ENCODE results near the gene PHLDB1. TPM values are rescaled to one million over a fixed set of nuclear protein-coding genes. Genes with fewer than 3 reads are reported as not detected.

The PHLDB1 gene
- total RNA-seq, 1 experiment from 2014 or later = 122 TPM

DNA sequence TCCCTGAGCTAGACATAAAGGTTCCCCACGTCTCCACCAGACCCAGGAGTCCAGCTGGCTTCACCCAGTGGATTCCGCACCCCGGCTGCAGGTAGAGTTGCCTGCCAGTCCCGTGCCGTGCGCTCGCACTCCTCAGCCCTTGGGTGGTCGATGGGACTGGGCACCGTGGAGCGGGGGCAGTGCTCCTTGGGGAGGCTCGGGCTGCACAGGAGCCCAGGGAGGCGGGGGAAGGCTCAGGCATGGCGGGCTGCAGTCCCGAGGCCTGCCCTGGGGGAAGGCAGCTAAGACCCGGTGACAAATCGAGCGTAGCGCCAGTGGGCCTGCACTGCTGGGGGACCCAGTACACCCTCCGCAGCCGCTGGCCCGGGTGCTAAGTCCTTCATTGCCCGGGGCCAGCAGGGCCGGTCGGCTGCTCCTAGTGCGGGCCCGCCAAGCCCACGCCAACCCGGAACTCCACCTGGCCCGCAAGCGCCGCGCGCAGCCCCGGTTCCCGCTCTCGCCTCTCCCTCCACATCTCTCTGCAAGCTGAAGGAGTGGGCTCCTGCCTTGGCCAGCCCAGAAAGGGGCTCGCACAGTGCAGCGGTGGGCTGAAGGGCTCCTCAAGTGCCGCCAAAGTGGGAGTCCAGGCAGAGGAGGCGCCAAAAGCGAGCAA, 81.6 kb downstream of the PHLDB1 start:
- no TSS peak for BruUV-seq (replicated peaks)
- Histone ChIP-seq H3K27ac (no peak overlapping the region), H3K9me2 (ENCODE audit: insufficient read depth) (no peaks in the 10 kb centered on the region), H3K4me1 (replicated peaks; ENCODE audit: insufficient read depth) (peaks cover 5% of the 10 kb centered on the region), H3K36me3 (ENCODE audit: low read depth) (no peaks in the 10 kb centered on the region), H3K79me2 (ENCODE audit: low read depth) (no peaks in the 10 kb centered on the region), H3K4me3 (no peak overlapping the region), H3K27me3 (ENCODE audit: insufficient read depth, low read depth) (no peaks in the 10 kb centered on the region), H3F3A (ENCODE audit: insufficient read depth, low read depth) (no peaks in the 10 kb centered on the region), H4K20me1 (ENCODE audit: insufficient read depth) (no peaks in the 10 kb centered on the region), H3K9me3 (ENCODE audit: insufficient read depth, low read depth) (no peaks in the 10 kb centered on the region), H2AFZ (no peak overlapping the region), H3K4me2 (peak overlapping the region; percentile 98)
- POLR2A ChIA-PET (ENCODE audit: unreplicated experiment) = no interaction called here
- CTCF ChIA-PET = interaction anchor here (0.6 kb wide), 1 partner anchor 312 kb away, joined by 3 read pairs; no protein-coding TSS in a partner anchor
- intact Hi-C loops (cut with micrococcal nuclease; ENCODE audit: unreplicated experiment) = no loop called here
- TF ChIP-seq, protein P1, sequence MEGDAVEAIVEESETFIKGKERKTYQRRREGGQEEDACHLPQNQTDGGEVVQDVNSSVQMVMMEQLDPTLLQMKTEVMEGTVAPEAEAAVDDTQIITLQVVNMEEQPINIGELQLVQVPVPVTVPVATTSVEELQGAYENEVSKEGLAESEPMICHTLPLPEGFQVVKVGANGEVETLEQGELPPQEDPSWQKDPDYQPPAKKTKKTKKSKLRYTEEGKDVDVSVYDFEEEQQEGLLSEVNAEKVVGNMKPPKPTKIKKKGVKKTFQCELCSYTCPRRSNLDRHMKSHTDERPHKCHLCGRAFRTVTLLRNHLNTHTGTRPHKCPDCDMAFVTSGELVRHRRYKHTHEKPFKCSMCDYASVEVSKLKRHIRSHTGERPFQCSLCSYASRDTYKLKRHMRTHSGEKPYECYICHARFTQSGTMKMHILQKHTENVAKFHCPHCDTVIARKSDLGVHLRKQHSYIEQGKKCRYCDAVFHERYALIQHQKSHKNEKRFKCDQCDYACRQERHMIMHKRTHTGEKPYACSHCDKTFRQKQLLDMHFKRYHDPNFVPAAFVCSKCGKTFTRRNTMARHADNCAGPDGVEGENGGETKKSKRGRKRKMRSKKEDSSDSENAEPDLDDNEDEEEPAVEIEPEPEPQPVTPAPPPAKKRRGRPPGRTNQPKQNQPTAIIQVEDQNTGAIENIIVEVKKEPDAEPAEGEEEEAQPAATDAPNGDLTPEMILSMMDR (conservative IDR thresholded peaks at IDR 0.05) = no peak
- no peak for TF ChIP-seq EZH2 (IDR thresholded peaks at IDR 0.05; ENCODE audit: low read depth)
- DNase-seq = peak in 1 of 2 experiments; percentile 23

DNA sequence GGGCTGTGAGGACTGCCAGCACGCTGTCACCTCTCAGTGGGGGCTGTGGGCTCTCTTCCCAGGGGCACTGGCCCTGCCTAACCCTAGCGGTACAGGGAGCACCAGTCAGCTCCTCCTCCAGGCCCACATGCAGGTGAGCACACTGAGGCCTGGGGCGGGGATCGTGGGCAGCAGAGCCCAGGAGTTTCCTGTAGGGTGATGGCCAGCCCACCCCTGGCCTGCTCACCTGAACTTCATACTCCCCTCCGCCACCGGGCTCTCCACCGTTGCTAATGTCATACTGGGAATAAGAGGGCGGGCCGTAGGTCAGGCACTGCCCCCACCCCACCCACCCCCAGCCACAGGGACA, 82.1 kb downstream of the PHLDB1 start:
- no peak overlapping the region for H2AFZ ChIP-seq
- POLR2A ChIA-PET (ENCODE audit: unreplicated experiment) = interaction anchor here (0.6 to 1.0 kb wide), 4 partner anchors 69 to 326 kb away, joined by 3 to 6 read pairs (median 5); no protein-coding TSS in a partner anchor
- intact Hi-C loops (cut with micrococcal nuclease; ENCODE audit: unreplicated experiment) = no loop called here

DNA sequence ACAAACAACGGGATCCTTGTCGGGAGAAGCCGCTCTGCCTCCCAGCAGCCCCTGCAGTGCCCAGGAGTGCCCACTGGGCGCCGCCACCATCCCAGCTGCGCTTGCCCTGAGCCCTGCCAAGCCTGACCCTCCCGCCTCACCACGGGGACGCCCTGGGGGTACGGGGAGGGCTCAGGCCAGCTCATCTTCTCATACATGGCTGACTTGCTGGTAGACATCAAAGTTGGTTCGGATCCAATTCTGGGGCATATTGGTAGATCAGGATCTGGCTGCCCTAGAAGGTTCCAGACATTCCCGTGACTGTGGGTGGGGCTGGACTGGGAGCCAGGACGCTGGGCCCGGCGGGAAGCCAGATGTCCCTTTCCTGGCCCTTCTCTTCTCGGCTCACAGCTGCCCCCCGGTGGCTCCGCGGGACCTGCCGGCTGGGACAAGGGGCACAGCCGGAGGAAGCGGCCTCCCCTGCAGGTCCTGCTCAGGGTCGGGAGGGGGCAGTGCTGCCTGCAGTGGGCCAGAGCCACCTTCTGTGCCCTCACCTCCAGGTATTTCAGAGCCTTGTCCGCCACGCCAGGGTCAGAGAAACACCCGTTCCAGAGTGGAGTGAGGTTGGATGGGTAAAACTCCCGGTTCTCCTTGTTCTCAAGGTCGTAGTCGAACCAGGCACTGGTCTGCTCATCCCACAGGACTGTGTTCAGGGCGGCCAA, 82.6 kb downstream of the PHLDB1 start:
- DNase-seq = peak; percentile 82 to 92
- H2AFZ ChIP-seq = peak overlapping the region; percentile 96
- H3K4me3 ChIP-seq = peak overlapping the region; percentile 61
- H3K9me2 ChIP-seq (ENCODE audit: insufficient read depth) = no peaks in the 10 kb centered on the region
- H4K20me1 ChIP-seq (ENCODE audit: insufficient read depth) = no peaks in the 10 kb centered on the region
- no peak overlapping the region for H3K27ac ChIP-seq
- POLR2A ChIA-PET (ENCODE audit: unreplicated experiment) = interaction anchor here (0.6 to 1.0 kb wide), 5 partner anchors 69 to 326 kb away, joined by 3 to 6 read pairs (median 4); no protein-coding TSS in a partner anchor
- no peaks in the 10 kb centered on the region for H3K9me3 ChIP-seq (ENCODE audit: insufficient read depth, low read depth)
- TF ChIP-seq EZH2 (IDR thresholded peaks at IDR 0.05; ENCODE audit: low read depth) = no peak
- TF ChIP-seq, protein P1 (conservative IDR thresholded peaks at IDR 0.05) = peak; percentile 91
- CTCF ChIA-PET = interaction anchor here (0.6 kb wide), 2 partner anchors 55 to 645 kb away, joined by 3 to 4 read pairs; no protein-coding TSS in a partner anchor
- intact Hi-C loops (cut with micrococcal nuclease; ENCODE audit: unreplicated experiment) = loop anchor here (1.0 to 5.0 kb wide), 6 partner anchors 67 to 266 kb away; partner anchors contain the start of gene UPK2
- no peaks in the 10 kb centered on the region for H3K36me3 ChIP-seq (ENCODE audit: low read depth)
- H3K4me1 ChIP-seq (replicated peaks; ENCODE audit: insufficient read depth) = peaks cover 5% of the 10 kb centered on the region
- H3F3A ChIP-seq (ENCODE audit: insufficient read depth, low read depth) = no peaks in the 10 kb centered on the region
- no peaks in the 10 kb centered on the region for H3K79me2 ChIP-seq (ENCODE audit: low read depth)
- BruUV-seq (replicated peaks) = no TSS peak
- H3K4me2 ChIP-seq = peak overlapping the region; percentile 98
- no peaks in the 10 kb centered on the region for H3K27me3 ChIP-seq (ENCODE audit: insufficient read depth, low read depth)

More for the DNA sequence above, 82.1 kb downstream of the PHLDB1 start:
- no TSS peak for BruUV-seq (replicated peaks)
- DNase-seq = no peak
- Histone ChIP-seq H3K4me2 (peak overlapping the region; percentile 98), H3K36me3 (ENCODE audit: low read depth) (no peaks in the 10 kb centered on the region), H3K79me2 (ENCODE audit: low read depth) (no peaks in the 10 kb centered on the region), H4K20me1 (ENCODE audit: insufficient read depth) (no peaks in the 10 kb centered on the region), H3K4me1 (replicated peaks; ENCODE audit: insufficient read depth) (peaks cover 5% of the 10 kb centered on the region), H3K9me3 (ENCODE audit: insufficient read depth, low read depth) (no peaks in the 10 kb centered on the region), H3F3A (ENCODE audit: insufficient read depth, low read depth) (no peaks in the 10 kb centered on the region), H3K27me3 (ENCODE audit: insufficient read depth, low read depth) (no peaks in the 10 kb centered on the region), H3K9me2 (ENCODE audit: insufficient read depth) (no peaks in the 10 kb centered on the region), H3K4me3 (no peak overlapping the region), H3K27ac (no peak overlapping the region)
- CTCF ChIA-PET = interaction anchor here (0.6 kb wide), 1 partner anchor 55 kb away, joined by 4 read pairs; no protein-coding TSS in a partner anchor
- TF ChIP-seq, protein P1 (conservative IDR thresholded peaks at IDR 0.05) = no peak
- TF ChIP-seq EZH2 (IDR thresholded peaks at IDR 0.05; ENCODE audit: low read depth) = no peak

All from PC-9 (cell line).